SW480 (cell line): ENCODE data around the gene FBXW5.

Experiments
- DNase-seq: peaks from one replicate; pipeline ENCODE4 v3.0.0-alpha.2; 2016; ENCODE audit warnings: low spot score

The FBXW5 gene

GRCh38 chr9:136978073-136978864 is 33.7 kb upstream of the FBXW5 start:
- peak; percentile 68 for DNase-seq

GRCh38 chr9:136977649-136978072 is 33.1 kb upstream of the FBXW5 start:
- DNase-seq: no peak

GRCh38 chr9:136977223-136977622 is 32.7 kb upstream of the FBXW5 start, which contains the start of gene PTGDS:
Gene PTGDS, plus strand, starts transcription at chr9:136977504. Its CDS starts 75 bp downstream, at chr9:136977579.
- no peak for DNase-seq

GRCh38 chr9:136975644-136976043 is 31.1 kb upstream of the FBXW5 start:
- DNase-seq: peak; percentile 59

GRCh38 chr9:136974817-136975535 is 30.4 kb upstream of the FBXW5 start:
- no peak for DNase-seq

DNA sequence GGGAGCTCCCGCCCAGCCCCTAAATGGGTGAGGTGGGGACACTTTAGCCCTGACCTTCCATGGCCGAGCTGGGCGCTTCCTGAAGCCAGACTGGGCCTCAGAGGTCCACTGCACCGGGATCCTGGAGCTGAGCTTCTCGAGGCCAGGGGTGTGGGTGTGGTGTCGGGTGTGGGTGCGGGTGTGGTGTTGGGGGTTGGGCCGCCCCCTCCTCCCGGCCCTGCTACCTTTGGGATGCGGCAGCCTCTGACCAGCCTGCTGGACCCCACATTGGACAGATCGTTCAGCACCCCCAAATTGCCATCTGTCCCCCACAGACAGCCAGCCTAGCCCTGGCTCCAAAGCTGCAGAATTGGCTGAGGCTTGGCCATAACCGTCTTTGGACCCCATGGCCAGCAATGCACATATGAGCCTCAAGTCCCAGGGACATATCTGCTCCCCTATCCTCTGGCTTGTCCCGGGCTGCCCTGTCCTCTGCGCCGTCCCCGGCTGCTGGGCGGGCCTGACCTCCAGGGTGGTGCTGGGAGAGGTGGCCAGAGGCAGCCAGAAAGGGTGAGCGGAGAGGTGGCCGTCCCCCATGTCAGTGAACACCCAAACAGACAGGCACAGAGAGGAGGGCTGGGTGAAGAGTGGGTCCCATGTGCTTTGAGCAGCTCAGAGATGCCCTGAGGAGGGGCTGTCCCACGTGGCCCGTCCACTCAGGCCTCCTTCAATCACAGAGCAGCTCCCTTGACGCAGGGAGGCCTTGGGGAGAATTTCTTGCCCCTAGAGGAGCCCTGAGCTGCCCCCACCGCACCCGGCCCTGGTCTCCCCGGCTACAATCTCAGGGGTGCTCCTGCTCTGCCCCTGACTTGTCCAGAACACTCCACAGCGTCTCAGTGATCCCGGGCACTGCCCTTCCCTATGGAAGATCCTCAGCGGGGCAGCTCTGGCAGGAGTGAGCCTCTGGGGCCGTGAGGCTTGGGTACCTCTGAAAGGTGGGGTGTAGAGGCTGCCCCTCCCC is 29.4 kb upstream of the FBXW5 start:
- DNase-seq: no peak

GRCh38 chr9:136972743-136973142 is 28.2 kb upstream of the FBXW5 start:
- no peak for DNase-seq

DNA sequence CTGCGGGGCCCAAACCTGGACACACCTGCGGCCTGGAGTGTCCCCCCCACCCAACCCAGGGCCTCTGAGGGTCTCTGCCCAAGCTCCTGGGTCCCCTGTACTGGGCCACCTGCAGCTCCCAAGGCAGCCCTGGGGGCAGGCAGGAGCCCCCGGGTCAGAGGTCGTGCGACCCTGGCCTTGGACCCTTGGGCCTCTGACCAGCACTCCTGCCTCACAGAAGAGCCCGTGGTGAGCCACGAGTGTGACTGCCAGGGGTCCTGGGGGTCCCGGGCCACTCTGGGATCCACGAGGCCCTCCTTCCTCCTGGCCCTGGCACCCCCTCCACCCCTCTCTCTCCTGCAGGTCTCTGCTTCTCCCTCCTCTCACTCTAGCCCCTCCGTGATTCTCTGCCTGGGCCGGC is 27.8 kb upstream of the FBXW5 start:
- no peak for DNase-seq

DNA sequence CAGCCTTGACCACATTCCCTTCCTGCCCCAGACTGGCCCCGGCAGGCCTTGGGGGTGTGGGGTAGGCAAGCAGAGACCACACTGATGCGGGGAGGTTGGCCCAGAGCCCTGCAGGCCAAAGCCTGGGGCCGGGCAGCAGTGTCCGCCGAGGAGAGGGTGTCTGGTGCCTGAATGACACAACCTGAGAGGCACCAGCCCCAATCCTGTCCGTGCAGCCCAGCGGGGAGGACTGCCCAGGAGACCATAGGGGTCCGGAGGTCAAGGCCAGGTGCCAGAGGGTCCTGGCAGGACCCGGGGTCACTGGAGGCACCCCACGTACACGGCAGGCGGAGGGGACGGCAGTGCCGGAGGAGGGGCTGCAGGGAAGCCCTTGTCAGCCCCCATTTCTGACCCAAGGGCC is 27.2 kb upstream of the FBXW5 start:
- no peak for DNase-seq

- no peak for DNase-seq
These were observed 25.8 kb upstream of the FBXW5 start for GRCh38 chr9:136970361-136970760.

- no peak for DNase-seq
These were observed 25.2 kb upstream of the FBXW5 start for GRCh38 chr9:136969774-136970173.

DNA sequence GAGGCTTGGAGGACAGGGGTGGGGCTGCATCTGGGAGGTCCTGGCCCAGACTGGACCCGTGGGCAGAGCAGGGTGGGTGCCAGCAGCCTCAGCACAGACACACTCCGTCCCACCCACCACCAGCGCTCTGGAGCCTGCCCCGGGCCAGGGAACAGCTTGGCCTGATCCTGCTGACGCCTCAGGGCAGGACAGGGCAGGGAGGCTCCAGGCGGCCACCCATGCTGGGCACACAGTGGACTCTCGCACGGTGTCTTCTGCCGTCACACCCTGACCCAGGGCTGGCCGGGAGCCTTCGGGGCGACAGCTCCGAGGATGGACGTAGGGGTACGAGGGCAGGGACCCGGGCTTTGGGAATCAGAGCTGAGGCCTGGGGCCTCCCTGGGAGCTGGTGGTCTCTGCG is 24.6 kb upstream of the FBXW5 start:
- DNase-seq: no peak

DNA sequence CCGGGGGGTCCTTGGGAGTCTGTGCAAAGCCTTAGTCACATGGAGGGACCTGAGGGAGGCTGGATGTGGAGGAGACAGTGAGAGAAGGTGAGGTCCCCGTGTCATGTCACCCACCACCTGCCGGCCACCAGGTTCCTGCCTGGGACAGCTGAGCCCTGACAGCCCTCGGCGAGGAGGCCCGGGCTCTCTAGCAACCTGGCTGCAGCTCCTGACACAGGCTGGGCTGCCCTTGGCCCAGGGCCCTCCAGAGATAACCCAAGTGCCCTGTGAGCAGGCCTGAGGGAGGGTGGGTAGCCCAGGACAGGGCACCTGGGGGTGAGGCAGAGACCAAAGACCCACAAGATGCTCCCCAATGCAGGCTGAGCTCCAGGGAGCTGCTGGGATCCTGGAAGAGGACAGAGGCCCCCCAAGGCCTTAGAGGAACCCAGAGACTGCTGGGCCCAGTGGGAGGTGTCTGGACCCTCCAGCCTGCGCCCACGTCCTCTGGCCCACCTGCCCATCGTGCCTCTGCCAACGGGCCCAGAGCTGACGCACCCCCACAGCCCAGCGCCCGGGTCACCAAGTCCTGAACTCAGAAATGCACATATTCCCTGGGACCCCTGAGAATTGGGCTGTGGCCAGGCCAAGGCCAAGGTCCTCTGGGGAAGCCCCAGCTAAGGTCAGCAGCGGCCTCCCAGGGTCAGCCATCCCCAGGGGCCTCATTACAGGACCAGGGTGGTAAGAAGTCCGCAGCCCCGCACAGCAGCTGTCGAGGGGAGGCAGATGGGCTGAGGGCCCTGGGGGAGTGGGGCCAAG is 24.0 kb upstream of the FBXW5 start:
- no peak for DNase-seq

- DNase-seq: no peak
These were observed 21.4 kb upstream of the FBXW5 start for GRCh38 chr9:136965771-136966484.

DNA sequence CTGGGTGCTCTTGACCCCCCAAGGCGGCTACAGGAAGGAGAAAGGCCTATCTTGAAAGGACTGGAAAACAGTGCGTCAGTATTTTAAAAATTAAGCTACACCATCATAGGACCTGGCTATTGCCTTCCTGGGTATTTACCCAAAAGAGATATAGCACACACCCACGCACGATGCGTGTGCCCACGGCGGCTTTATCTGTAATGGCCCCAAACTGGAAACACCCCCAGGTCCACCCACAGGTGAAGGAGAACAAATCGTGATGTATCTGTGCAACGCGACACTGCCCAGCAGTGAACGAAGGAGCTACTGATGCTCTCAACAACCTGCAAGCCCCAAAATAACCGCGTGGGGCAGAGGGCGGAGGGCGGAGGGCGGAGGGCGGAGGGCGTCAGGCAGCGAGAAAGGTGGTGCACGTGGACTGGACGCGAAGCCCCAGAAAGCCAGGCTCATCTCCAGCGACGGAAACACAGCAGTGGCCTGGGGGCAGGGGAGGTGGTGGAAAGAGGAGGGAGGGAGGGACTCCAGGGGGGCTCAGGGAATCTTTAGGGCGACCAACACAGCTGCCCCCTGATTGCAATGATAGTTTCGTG is 20.4 kb upstream of the FBXW5 start:
- no peak for DNase-seq

DNA sequence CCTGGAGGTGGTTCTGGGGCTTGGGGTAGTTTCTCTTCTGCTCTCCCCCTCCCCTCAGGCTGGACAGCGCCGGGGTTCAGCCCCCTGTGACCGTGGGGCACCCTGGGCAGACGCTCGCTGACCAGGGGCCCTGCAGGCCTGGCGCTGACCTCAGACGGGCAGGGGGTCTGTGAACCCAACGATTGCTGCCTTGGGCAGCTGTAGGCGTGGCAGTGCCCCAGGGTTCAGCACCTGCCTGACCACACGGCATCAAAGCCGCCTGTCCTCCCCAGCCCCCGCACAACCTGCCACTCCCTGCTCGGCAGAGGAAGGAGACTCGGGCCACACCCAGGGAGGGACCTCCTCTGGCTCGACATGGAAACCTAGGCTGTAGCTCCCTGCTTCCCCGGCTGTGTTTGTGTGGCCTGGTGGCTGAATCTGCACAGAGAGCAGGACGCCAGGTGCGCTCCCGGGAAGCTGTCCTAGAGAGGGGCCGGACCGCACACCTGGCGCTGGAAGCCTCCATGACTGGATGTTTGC is 19.7 kb upstream of the FBXW5 start:
- DNase-seq: peak; percentile 95

DNA sequence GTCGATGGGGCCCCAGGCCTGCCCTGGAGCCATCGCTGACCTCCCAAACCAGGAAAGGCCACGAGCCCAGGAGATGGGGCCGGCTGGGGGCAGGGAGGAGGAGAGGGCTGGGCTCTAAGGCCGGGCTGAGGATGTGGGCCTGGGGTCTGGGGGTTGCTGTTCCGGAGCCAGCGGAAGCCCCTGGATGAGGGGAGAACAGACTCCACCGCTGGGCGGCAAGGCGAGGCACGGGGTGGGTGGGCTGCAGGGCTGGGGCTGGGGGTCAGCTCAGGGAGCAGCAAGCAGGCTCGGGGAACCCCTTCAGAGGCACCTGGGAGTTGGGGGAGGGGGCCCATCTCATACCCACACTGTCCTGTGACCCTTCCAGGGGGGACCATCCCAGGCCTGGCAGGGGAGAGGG is 19.2 kb upstream of the FBXW5 start:
- no peak for DNase-seq

- DNase-seq: no peak
These were observed 18.8 kb upstream of the FBXW5 start for GRCh38 chr9:136963341-136963740.

DNA sequence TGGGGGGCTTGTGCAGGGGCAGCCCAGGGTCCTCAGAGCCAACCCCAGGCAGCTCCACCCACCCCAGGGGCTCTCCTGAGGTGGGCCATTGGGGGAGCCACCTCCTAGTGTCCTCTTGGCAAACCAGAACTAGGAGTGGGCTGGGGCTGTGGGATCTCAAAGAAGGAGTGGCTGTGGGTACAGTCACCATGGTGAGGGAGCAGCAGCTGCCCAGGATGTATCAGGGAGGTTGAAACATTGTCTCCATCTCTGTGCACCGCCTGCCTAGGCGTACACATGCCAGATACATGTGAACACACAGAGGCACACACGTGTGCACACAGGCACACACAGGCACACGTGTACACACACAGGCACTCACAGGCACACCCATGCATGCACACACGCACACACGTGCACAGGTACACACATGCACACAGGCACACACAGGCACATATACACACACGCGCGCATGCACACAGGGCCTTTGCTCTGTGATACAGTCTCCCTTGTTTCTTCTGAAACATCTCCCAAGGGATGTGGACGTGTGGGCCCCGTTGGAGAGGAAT is 18.2 kb upstream of the FBXW5 start:
- DNase-seq: no peak

- no peak for DNase-seq
These were observed 17.6 kb upstream of the FBXW5 start for GRCh38 chr9:136962163-136962562.
